GM18951 (cell line): ENCODE measurements around the gene ATN1.

Source experiments
- POLR2A ChIP-seq: IDR thresholded peaks from 4 replicates; pipeline ENCODE4 v1.6.1; 2011; ENCODE audit warnings: mild to moderate bottlenecking; ENCODE audit not compliant: insufficient read length, insufficient read depth; ENCODE audit errors: extremely low read depth
- in situ Hi-C: fragments of 300-500 bp; cut with MboI; formaldehyde crosslinking; loops from one replicate; pipeline ENCODE4 v1.12.0; 2022; ENCODE audit warnings: low sequenced_read_pairs, mixed read lengths, inconsistent platforms; ENCODE audit not compliant: unreplicated experiment

Gene ATN1

GRCh38 chr12:6979021-6979420 is 51.3 kb downstream of the ATN1 start:
- in situ Hi-C loops, result no loop called here
- TF ChIP-seq POLR2A, result no peak

- in situ Hi-C loops, result no loop called here
- no peak for TF ChIP-seq POLR2A
Observed at GRCh38 chr12:6979453-6979852, 51.7 kb downstream of the ATN1 start.

GRCh38 chr12:6980075-6980474 is 52.3 kb downstream of the ATN1 start:
- in situ Hi-C loops, result no loop called here

GRCh38 chr12:6980740-6981139 is 53.0 kb downstream of the ATN1 start:
- in situ Hi-C loops, result no loop called here
- TF ChIP-seq POLR2A, result no peak

More at GRCh38 chr12:6980075-6980474, 52.3 kb downstream of the ATN1 start:
- no peak for TF ChIP-seq POLR2A

GRCh38 chr12:6981152-6982052 is 53.6 kb downstream of the ATN1 start:
- no peak for TF ChIP-seq POLR2A
- in situ Hi-C loops, result no loop called here

- no peak for TF ChIP-seq POLR2A
Observed at GRCh38 chr12:6982532-6982931, 54.8 kb downstream of the ATN1 start.

GRCh38 chr12:6987956-6988553 is 60.3 kb downstream of the ATN1 start:
- no peak for TF ChIP-seq POLR2A
- in situ Hi-C loops, result no loop called here

More at GRCh38 chr12:6982532-6982931, 54.8 kb downstream of the ATN1 start:
- in situ Hi-C loops, result no loop called here
